Osteoblast (primary cell): Measurements from ENCODE around the gene ABCC5. TPM values are rescaled to one million over a fixed set of nuclear protein-coding genes. Genes with fewer than 3 reads are reported as not detected.

Experiments used
- DNase-seq: peaks from one replicate; pipeline ENCODE4 v3.0.0; 2011; ENCODE audit warnings: low spot score, mixed read lengths; ENCODE audit not compliant: insufficient read length; ENCODE audit errors: missing footprints
- H2AFZ ChIP-seq: 2 replicates; pipeline ENCODE4 v1.6.0; 2011; ENCODE audit warnings: mild to moderate bottlenecking, low read length
- H3K27ac ChIP-seq: 2 replicates; pipeline ENCODE4 v1.5.1; 2011; ENCODE audit warnings: mild to moderate bottlenecking, low read depth, low read length, moderate library complexity
- H3K27me3 ChIP-seq: 2 replicates; pipeline ENCODE4 v1.6.0; 2012; ENCODE audit warnings: mild to moderate bottlenecking, control low read depth, inconsistent platforms, low read length, moderate library complexity; ENCODE audit not compliant: insufficient read depth
- H3K36me3 ChIP-seq: 2 replicates; pipeline ENCODE4 v1.5.1; 2011; ENCODE audit warnings: mild to moderate bottlenecking, low read length, control low read depth, moderate library complexity; ENCODE audit not compliant: insufficient read depth
- H3K4me1 ChIP-seq: 2 replicates; pipeline ENCODE4 v1.5.1; 2011; ENCODE audit warnings: mild to moderate bottlenecking, low read length, control low read depth, moderate library complexity; ENCODE audit not compliant: insufficient read depth
- H3K4me2 ChIP-seq: 2 replicates; pipeline ENCODE4 v1.6.0; 2011; ENCODE audit warnings: mild to moderate bottlenecking, low read length; ENCODE audit not compliant: insufficient read depth
- H3K4me3 ChIP-seq: fragments of 200-600 bp; sonication (generic); 3 replicates; pipeline ENCODE4 v1.5.1; 2012; ENCODE audit warnings: mild to moderate bottlenecking, low read length, inconsistent platforms; ENCODE audit not compliant: insufficient read depth
- H3K79me2 ChIP-seq: 2 replicates; pipeline ENCODE4 v1.6.0; 2012; ENCODE audit warnings: mild to moderate bottlenecking, low read length, control low read depth, inconsistent platforms; ENCODE audit not compliant: insufficient read depth
- H3K9me3 ChIP-seq: 2 replicates; pipeline ENCODE4 v1.5.1; 2011; ENCODE audit warnings: low read depth, low read length, control low read depth
- H4K20me1 ChIP-seq: 2 replicates; pipeline ENCODE4 v1.6.0; 2012; ENCODE audit warnings: mild to moderate bottlenecking, low read length, control low read depth; ENCODE audit not compliant: insufficient read depth
- CTCF ChIP-seq: IDR thresholded peaks from 2 replicates; pipeline ENCODE4 v1.5.1; 2011; ENCODE audit warnings: mild to moderate bottlenecking, low read depth, low read length, moderate library complexity; ENCODE audit errors: extremely low read depth
- total RNA-seq: library from RNA; depleted of rRNA; stranded (reverse); fragments of >200 nt; gene quantifications from 2 replicates; pipeline ENCODE4 v1.2.3, GENCODE V29; 2012

Gene ABCC5
- total RNA-seq, 1 donor, result 19.2 TPM

GRCh38 chr3:184058029-184058428 is 40.3 kb upstream of the ABCC5 start:
- no peak for TF ChIP-seq CTCF
- Histone ChIP-seq H2AFZ (no peak overlapping the region), H3K4me3 (no peak overlapping the region), H3K4me1 (peaks cover 4% of the 10 kb centered on the region), H3K79me2 (no peaks in the 10 kb centered on the region), H3K27me3 (peaks cover 13% of the 10 kb centered on the region), H3K27ac (no peak overlapping the region), H3K36me3 (no peaks in the 10 kb centered on the region), H3K4me2 (peak overlapping the region; percentile 43), H3K9me3 (no peaks in the 10 kb centered on the region), H4K20me1 (no peaks in the 10 kb centered on the region)
- DNase-seq, result no peak

- no peak within 1 kb of the TSS for H2AFZ ChIP-seq
- H3K27me3 ChIP-seq, result peaks cover 19% of the 10 kb centered on the region
- TF ChIP-seq CTCF, result no peak
- DNase-seq, result no peak
- no peak within 1 kb of the TSS for H3K27ac ChIP-seq
- no peak within 1 kb of the TSS for H3K4me2 ChIP-seq
- H3K4me3 ChIP-seq, result no peak within 1 kb of the TSS
- H4K20me1 ChIP-seq, result no peaks in the 10 kb centered on the region
- H3K4me1 ChIP-seq, result no peaks in the 10 kb centered on the region
- H3K9me3 ChIP-seq, result no peaks in the 10 kb centered on the region
- no peaks in the 10 kb centered on the region for H3K79me2 ChIP-seq
- H3K36me3 ChIP-seq, result no peaks in the 10 kb centered on the region
Measured at GRCh38 chr3:184052767-184053166, 35.1 kb upstream of the ABCC5 start, which contains the start of gene HTR3C. Gene HTR3C, plus strand, starts transcription at chr3:184053047. Its CDS starts 34 bp downstream, at chr3:184053081.

DNA sequence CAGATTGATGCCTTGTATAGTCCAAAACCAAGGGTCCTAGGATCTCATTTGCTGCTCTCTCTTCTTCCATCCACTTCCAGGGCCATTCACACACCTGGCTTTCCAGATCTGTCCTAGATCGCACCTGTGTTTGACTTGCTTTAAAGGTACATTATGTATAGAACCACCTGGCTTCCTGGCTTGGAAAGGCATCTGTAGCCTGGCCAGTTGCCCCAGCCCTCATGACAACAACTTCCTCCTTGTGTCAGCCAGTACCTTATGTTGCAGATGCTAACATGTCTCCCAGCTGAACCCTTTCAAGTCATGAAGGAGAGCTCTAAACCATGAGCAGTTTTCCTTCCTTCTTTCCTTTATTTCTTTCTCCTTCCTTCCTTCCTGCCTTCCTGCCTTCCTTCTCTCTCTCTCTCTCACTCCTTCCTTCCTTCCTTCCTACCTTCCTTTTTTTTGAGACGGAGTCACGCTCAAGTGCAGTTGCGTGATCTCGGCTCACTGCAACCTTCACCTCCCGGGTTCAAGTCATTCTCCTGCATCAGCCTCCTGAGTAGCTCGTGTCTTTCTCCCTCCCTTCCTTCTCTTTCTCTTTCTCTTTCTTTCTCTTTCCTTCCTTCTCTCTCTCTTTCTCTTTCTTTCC is 32.6 kb upstream of the ABCC5 start:
- DNase-seq, result no peak
- Histone ChIP-seq H3K4me1 (no peaks in the 10 kb centered on the region), H3K4me2 (no peak overlapping the region), H3K4me3 (no peak overlapping the region), H3K79me2 (no peaks in the 10 kb centered on the region), H2AFZ (no peak overlapping the region), H3K36me3 (no peaks in the 10 kb centered on the region), H3K9me3 (no peaks in the 10 kb centered on the region), H4K20me1 (no peaks in the 10 kb centered on the region), H3K27me3 (peaks cover 16% of the 10 kb centered on the region), H3K27ac (no peak overlapping the region)
- no peak for TF ChIP-seq CTCF

GRCh38 chr3:184045995-184046394 is 28.3 kb upstream of the ABCC5 start:
- Histone ChIP-seq H3K36me3 (no peaks in the 10 kb centered on the region), H3K79me2 (no peaks in the 10 kb centered on the region), H3K27ac (no peak overlapping the region), H2AFZ (no peak overlapping the region), H3K9me3 (no peaks in the 10 kb centered on the region), H3K4me3 (no peak overlapping the region), H4K20me1 (no peaks in the 10 kb centered on the region), H3K27me3 (peaks cover 8% of the 10 kb centered on the region), H3K4me2 (no peak overlapping the region), H3K4me1 (no peaks in the 10 kb centered on the region)
- DNase-seq, result no peak
- no peak for TF ChIP-seq CTCF
